SK-N-SH (cell line): ENCODE measurements around the gene NPC1.

ENCODE experiments used
- CHD2 ChIP-seq: fragments of 150-350 bp; IDR thresholded peaks from 2 replicates; pipeline ENCODE4 v1.6.1; 2018; ENCODE audit warnings: low read length; ENCODE audit not compliant: partially characterized antibody
- CTCF ChIP-seq: fragments of 200-600 bp; sonication (generic); IDR thresholded peaks from 2 replicates; pipeline ENCODE4 v1.6.1; 2017; ENCODE audit warnings: antibody characterized with exemption, mild to moderate bottlenecking, moderate library complexity
- EP300 ChIP-seq, 2 experiments: IDR thresholded peaks; 2 replicates each; pipeline versions ENCODE4 v1.4.0 to v1.6.1; 2012; ENCODE audit warnings: borderline replicate concordance in 1 of 2, low read depth in 1 of 2, low read length in 1 of 2
- GABPA ChIP-seq: IDR thresholded peaks from 2 replicates; pipeline ENCODE4 v1.4.0; 2012; ENCODE audit warnings: low read depth, mild to moderate bottlenecking
- IRF3 ChIP-seq: fragments of 150-350 bp; IDR thresholded peaks from 2 replicates; pipeline ENCODE4 v1.6.1; 2016; ENCODE audit warnings: mild to moderate bottlenecking, low read depth, low read length
- JUND ChIP-seq: IDR thresholded peaks from 2 replicates; pipeline ENCODE4 v1.4.0; 2012
- MAX ChIP-seq: IDR thresholded peaks from 2 replicates; pipeline ENCODE4 v1.4.0; 2012; ENCODE audit warnings: low read depth
- MEF2A ChIP-seq: IDR thresholded peaks from 2 replicates; pipeline ENCODE4 v1.4.0; 2012; ENCODE audit warnings: low read depth, borderline replicate concordance
- PBX3 ChIP-seq: IDR thresholded peaks from 2 replicates; pipeline ENCODE4; 2012
- RAD21 ChIP-seq: IDR thresholded peaks from 2 replicates; pipeline ENCODE4 v1.6.1; 2012; ENCODE audit warnings: mild to moderate bottlenecking, low read length
- RFX5 ChIP-seq: IDR thresholded peaks from 2 replicates; pipeline ENCODE4 v1.6.1; 2012; ENCODE audit warnings: mild to moderate bottlenecking, improper control_type of control experiment, low read length
- SIN3A ChIP-seq: IDR thresholded peaks from 2 replicates; pipeline ENCODE4 v1.6.1; 2012; ENCODE audit warnings: low read depth, mild to moderate bottlenecking, low read length, moderate library complexity, borderline replicate concordance
- TEAD4 ChIP-seq: IDR thresholded peaks from 2 replicates; pipeline ENCODE4 v1.4.0; 2012; ENCODE audit warnings: mild to moderate bottlenecking, borderline replicate concordance; ENCODE audit not compliant: insufficient read depth

- TF ChIP-seq MEF2A: no peak
- no peak for TF ChIP-seq PBX3
- no peak for TF ChIP-seq SIN3A
- TF ChIP-seq CTCF: no peak
- TF ChIP-seq RAD21: no peak
- TF ChIP-seq EP300 (IDR thresholded peaks at IDR 0.05; ENCODE audit: borderline replicate concordance in 1 of 2, low read depth in 1 of 2, low read length in 1 of 2): no peak
- TF ChIP-seq JUND: no peak
- TF ChIP-seq GABPA: no peak
- TF ChIP-seq CHD2: no peak
- TF ChIP-seq IRF3: no peak
- TF ChIP-seq MAX: no peak
- no peak for TF ChIP-seq RFX5
- TF ChIP-seq TEAD4: no peak
Measured at GRCh38 chr18:23572570-23572969, 13.7 kb downstream of the NPC1 start.
